ENCODE data around the gene TMEM18. TPM values are rescaled to one million over a fixed set of nuclear protein-coding genes. Genes with fewer than 3 reads are reported as not detected.
"Not testable (repeated sequence)": the region's sequence is repeated elsewhere in the genome, so short reads cannot be mapped to it uniquely, and the experiment has no call there.

Gene TMEM18
- total RNA-seq, 2 donors from 2014 or later: 16.4 to 19.6 TPM

DNA sequence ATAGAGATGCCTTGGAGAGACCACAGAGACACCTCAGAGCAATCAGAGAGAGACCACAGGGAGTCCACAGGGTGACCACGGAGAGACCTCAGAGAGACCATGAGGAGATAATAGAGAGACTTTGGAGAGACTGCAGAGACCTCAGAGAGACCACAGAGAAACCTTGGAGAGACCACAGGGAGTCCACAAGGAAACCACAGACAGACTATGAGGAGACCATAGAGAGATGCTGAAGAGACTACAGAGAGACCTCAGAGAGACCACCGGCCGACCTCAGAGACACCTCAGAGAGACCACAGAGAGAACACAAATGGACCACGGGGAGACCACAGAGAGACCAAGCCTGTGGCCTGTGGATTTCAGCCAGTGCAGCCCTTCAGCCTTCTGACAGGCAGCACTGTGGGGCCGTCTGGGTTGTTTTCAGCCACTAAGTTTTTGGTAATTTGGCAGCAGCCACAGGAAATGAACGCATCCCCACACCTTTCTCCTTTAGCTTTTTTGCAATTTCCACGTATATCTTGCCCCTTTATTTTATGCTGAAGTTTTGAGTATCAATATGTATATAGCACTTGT lies 11.4 kb upstream of the TMEM18 start:
- TF ChIP-seq, protein P1, sequence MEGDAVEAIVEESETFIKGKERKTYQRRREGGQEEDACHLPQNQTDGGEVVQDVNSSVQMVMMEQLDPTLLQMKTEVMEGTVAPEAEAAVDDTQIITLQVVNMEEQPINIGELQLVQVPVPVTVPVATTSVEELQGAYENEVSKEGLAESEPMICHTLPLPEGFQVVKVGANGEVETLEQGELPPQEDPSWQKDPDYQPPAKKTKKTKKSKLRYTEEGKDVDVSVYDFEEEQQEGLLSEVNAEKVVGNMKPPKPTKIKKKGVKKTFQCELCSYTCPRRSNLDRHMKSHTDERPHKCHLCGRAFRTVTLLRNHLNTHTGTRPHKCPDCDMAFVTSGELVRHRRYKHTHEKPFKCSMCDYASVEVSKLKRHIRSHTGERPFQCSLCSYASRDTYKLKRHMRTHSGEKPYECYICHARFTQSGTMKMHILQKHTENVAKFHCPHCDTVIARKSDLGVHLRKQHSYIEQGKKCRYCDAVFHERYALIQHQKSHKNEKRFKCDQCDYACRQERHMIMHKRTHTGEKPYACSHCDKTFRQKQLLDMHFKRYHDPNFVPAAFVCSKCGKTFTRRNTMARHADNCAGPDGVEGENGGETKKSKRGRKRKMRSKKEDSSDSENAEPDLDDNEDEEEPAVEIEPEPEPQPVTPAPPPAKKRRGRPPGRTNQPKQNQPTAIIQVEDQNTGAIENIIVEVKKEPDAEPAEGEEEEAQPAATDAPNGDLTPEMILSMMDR (IDR thresholded peaks at IDR 0.05): no peak
- no peaks in the 10 kb centered on the region for H3K9me3 ChIP-seq
- intact Hi-C loops (cut with DNase I): no loop called here
- no peak overlapping the region for H3K9ac ChIP-seq (ENCODE audit: low read depth in 2 of 2, low read length in 2 of 2)
- H3K27me3 ChIP-seq: no peaks in the 10 kb centered on the region
- no peaks in the 10 kb centered on the region for H3K4me1 ChIP-seq
- no peak overlapping the region for H3K4me3 ChIP-seq
- no peaks in the 10 kb centered on the region for H3K36me3 ChIP-seq
- no peak overlapping the region for H3K27ac ChIP-seq
- no peak for DNase-seq

DNA sequence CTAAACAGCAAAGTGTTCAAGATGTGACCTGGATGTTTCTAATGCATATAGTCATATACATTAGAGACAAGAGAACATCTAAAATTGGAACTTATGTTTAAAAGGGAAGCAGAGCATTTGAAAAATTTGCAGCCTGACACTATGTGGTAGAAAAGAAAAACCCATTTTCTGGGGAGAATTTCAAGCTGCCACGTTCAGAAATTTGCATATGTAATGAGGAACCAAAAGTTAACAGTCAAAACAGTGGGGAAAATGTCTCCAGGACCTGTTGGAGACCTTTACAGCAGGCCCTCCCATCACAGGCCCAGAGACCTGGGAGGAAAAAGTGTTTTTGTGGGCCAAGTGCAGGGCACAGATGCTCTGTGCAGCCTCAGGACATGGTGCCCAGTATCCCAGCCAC lies 8.2 kb upstream of the TMEM18 start:
- DNase-seq: no peak
- TF ChIP-seq, protein P1 (IDR thresholded peaks at IDR 0.05): no peak
- Histone ChIP-seq H3K27ac (no peak overlapping the region), H3K36me3 (no peaks in the 10 kb centered on the region), H3K9ac (ENCODE audit: low read depth in 2 of 2, low read length in 2 of 2) (no peak overlapping the region), H3K9me3 (no peaks in the 10 kb centered on the region), H3K4me3 (no peak overlapping the region), H3K4me1 (no peaks in the 10 kb centered on the region), H3K27me3 (no peaks in the 10 kb centered on the region)
- intact Hi-C loops (cut with DNase I): no loop called here

- intact Hi-C loops (cut with DNase I); H3K36me3 ChIP-seq; H3K27me3 ChIP-seq; H3K4me3 ChIP-seq; DNase-seq; H3K4me1 ChIP-seq; H3K27ac ChIP-seq; H3K9ac ChIP-seq (ENCODE audit: low read depth in 2 of 2, low read length in 2 of 2); H3K9me3 ChIP-seq: not testable (repeated sequence)
Observed at GRCh38 chr2:684913-685312, 7.7 kb upstream of the TMEM18 start.

GRCh38 chr2:682226-682625 lies 5.0 kb upstream of the TMEM18 start:
- Histone ChIP-seq H3K4me1 (no peaks in the 10 kb centered on the region), H3K9me3 (no peaks in the 10 kb centered on the region), H3K36me3 (no peaks in the 10 kb centered on the region), H3K4me3 (no peak overlapping the region), H3K27ac (no peak overlapping the region), H3K27me3 (no peaks in the 10 kb centered on the region), H3K9ac (ENCODE audit: low read depth in 2 of 2, low read length in 2 of 2) (no peak overlapping the region)
- DNase-seq: no peak
- TF ChIP-seq, protein P1 (IDR thresholded peaks at IDR 0.05): no peak
- intact Hi-C loops (cut with DNase I): no loop called here

GRCh38 chr2:681312-681711 lies 4.1 kb upstream of the TMEM18 start:
- DNase-seq: no peak
- H3K9ac ChIP-seq (ENCODE audit: low read depth in 2 of 2, low read length in 2 of 2): no peak overlapping the region
- no peak overlapping the region for H3K27ac ChIP-seq
- H3K4me1 ChIP-seq: no peaks in the 10 kb centered on the region
- no peaks in the 10 kb centered on the region for H3K36me3 ChIP-seq
- TF ChIP-seq, protein P1 (IDR thresholded peaks at IDR 0.05): no peak
- H3K9me3 ChIP-seq: no peaks in the 10 kb centered on the region
- H3K4me3 ChIP-seq: no peak overlapping the region
- no peaks in the 10 kb centered on the region for H3K27me3 ChIP-seq
- intact Hi-C loops (cut with DNase I): no loop called here

DNA sequence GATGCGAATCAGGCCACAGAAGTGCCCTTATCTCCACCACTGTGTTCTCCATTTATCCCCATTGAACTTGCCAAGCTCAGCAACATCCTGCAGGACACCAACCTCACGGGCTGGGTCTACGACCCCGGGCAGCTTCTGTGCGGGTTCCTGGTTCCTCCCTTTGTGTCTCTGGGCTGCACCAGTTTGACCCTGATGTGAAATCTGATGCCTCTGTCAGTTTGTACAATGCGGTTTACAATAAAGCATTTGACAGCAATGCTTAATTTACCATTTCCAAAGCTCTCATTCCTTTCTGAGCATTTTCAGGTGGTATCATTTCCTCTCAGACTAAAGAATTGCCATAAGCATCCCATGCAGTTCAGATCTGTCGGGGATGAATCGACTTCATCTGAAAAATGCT lies 3.3 kb upstream of the TMEM18 start:
- Histone ChIP-seq H3K4me1 (no peaks in the 10 kb centered on the region), H3K4me3 (no peak overlapping the region), H3K27ac (no peak overlapping the region), H3K9ac (ENCODE audit: low read depth in 2 of 2, low read length in 2 of 2) (no peak overlapping the region), H3K9me3 (no peaks in the 10 kb centered on the region), H3K36me3 (no peaks in the 10 kb centered on the region), H3K27me3 (no peaks in the 10 kb centered on the region)
- TF ChIP-seq, protein P1 (IDR thresholded peaks at IDR 0.05): no peak
- intact Hi-C loops (cut with DNase I): no loop called here
- DNase-seq: no peak

Data from colonic mucosa (tissue), 4 donors.